Ureter (tissue), 1 donor: ENCODE data around the gene TBXT. TPM values are rescaled to one million over a fixed set of nuclear protein-coding genes. Genes with fewer than 3 reads are reported as not detected.
"Not testable (repeated sequence)": the region's sequence is repeated elsewhere in the genome, so short reads cannot be mapped to it uniquely, and the experiment has no call there.

Source experiments
- DNase-seq: peaks from one replicate; pipeline ENCODE4 v3.0.0-alpha.2; 2020; ENCODE audit warnings: low spot score
- total RNA-seq: library from RNA; stranded (reverse); gene quantifications from one replicate; pipeline ENCODE4 v1.2.4, GENCODE V29; 2023
- donor health status: DM: yes; HTN: yes; CAD: no.

The TBXT gene, protein sequence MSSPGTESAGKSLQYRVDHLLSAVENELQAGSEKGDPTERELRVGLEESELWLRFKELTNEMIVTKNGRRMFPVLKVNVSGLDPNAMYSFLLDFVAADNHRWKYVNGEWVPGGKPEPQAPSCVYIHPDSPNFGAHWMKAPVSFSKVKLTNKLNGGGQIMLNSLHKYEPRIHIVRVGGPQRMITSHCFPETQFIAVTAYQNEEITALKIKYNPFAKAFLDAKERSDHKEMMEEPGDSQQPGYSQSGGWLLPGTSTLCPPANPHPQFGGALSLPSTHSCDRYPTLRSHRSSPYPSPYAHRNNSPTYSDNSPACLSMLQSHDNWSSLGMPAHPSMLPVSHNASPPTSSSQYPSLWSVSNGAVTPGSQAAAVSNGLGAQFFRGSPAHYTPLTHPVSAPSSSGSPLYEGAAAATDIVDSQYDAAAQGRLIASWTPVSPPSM
- total RNA-seq: not detected

GRCh38 chr6:166167801-166168615, at the start of gene TBXT:
Gene TBXT (minus strand): TSS chr6:166167851. CDS start chr6:166167591, 260 bp downstream.
- no peak for DNase-seq

GRCh38 chr6:166207284-166207561, 39.6 kb upstream of the TBXT start:
- DNase-seq: no peak

GRCh38 chr6:166206510-166207283, 39.0 kb upstream of the TBXT start:
- no peak for DNase-seq

DNA sequence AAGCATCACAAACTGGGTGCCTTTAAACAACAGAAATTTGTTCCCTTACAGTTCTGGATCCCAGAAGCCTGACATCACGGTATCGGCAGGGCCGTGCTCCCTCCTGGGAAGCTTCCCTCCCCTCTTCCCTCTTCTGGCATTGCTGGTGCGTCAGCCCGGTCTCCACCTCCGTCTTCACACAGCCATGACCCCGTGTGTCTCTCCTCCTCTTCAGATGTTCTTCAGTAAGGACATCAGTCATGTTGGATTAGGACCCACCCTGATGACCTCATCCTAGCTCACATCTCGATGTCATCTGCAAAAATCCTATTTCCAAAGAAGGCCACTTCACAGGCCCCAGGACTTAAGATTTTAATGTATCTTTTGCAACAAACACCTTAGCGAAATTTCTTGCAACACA, 38.4 kb upstream of the TBXT start:
- no peak for DNase-seq

DNA sequence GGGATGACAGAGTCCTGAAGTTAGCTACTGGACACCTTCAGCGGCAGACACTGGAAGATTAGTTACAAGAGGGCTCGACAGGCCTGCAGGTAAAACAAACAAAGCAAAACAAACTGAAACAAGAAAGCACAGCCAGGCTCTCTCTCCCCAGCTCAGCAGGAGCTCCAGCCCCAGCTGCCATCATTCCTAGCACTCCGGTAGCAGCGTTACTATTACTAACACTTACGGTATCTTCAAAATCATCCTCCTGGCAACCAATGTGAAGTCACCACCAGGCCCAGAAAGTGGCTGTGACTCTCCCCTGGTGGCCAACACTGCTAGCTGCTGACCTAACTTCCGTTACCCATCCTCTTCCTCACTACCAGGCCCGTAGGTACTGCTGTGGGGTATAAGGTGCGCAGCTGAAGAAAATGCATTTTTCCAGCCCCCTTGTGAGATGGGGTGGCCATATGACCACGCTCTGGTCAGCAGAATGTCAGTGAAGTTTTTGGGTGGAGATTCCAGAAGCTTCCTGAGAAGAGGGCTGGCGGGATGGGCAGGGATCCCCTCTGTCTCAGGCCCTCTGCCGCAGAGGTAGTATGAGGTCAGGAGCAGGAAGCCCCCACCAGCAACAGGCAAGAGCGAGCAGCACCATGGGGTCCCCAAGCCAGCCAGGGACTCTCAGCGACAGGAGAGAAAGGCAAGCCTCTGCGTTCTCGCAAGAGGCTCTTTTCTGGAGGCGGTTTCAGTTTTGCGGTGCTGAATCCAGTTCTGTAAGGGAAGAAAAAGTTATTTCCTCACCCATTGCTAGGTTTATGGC, 37.4 kb upstream of the TBXT start:
- DNase-seq: no peak

DNA sequence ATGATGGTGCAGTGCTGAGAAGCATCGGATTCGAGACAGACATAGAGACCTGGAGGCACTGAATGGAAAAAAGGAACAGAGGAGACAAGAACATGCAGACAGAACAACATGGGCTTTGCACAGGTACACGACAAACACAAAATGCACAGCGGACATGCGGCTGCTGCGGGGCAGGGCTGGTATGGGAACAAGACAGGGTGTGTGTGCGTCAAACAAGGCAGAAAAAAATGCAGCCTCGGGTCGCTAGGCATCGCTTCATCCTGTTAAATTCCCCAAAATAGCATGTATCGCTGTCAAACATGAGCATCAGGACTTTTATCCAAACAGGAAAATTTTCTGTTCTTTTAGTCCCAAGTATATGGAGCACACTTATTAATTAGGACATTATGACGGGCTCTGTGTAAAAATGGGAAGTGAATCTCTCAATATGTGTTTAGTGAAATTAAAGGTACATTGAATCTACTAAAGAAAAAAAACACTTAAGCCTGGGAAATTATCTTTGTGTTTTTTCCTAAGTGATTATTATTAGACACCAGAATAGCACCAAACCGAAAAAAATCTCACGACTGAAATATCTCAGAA, 36.1 kb upstream of the TBXT start:
- no peak for DNase-seq

- no peak for DNase-seq
These were observed 35.5 kb upstream of the TBXT start for GRCh38 chr6:166203003-166203640.

GRCh38 chr6:166202321-166202733, 34.7 kb upstream of the TBXT start:
- DNase-seq: no peak

DNA sequence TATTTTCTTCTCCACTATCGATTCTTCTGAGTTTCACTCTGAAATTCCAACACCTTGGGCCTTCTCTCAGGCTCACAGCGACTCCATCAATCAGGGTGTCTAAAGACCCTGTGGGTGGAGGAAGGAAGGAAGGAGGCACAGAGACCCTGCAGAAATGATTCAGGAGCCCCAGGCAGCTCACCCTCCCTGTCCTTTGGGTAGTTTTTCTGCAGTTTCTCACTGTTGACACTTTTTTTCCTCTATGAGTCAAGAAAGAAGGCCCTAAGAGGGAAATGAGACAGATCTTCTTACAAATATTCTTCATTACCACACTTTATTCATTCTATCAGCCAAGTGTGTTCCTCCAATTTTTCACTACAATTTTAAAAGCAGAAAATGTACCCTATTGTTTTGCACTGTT, 34.2 kb upstream of the TBXT start:
- no peak for DNase-seq

DNA sequence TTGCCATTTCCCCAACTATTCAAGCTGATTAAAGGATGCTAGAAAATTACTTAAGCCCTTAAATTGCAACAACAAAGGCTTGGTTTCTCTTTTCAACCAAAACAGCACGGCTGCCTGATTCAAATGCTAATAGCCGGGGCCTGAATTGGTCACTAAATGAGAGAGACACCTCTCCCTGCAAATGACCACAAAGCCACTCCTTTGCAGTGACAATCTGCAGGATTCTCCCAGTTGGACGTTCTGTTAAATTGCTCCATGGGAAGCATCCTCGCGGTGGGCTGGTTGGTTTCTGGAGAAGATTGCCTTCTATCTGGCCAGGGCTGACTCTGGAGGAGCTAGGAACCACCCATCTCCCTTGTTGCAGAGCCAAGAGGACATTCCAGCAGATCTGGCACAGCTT, 29.7 kb upstream of the TBXT start:
- DNase-seq: no peak

- DNase-seq: no peak
These were observed 28.2 kb upstream of the TBXT start for GRCh38 chr6:166195860-166196238.

DNA sequence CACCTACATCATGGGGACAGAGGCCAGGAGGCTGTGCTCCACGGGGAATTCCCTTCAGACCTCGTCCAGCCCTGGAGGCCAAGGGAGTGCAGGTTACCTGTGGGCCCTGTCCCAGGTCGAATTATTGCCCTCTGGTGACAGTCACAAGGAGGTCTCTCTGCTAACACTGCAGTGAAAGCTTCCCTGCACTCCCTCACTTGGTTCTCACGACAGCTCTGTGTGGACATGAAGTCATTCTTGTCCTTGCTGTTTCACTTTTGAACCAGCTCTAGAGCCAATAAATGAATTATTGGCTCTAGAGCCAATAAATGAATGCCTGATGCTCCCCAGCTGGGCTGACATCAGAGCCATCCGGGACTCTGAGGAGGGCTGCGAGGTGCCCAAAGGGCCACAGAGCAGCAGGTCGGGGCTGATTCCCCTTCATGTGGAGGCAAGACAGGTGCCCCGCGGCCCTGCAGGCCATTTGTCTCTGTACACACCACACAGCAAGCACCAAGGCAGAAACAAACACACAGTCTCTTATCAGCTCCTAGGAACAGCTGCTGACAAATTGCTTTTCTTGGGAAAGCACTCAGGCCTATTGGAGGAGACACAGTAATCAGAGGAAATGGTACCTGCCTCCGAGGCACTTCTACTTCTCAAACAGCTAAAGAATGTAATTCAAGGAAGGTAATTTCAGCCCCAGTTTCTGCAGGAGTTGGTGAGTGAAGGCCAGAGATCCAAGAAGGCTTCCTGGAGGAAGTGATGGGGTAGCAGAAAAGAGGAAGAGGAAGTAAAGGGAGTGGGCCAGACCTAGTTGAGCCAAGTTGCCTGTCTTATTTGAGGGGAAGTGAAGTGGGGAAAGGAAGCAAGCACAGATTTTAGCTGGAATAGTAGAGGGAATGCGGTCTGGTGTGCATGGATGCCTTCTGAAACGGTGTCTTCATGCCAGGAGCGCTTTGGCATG, 27.5 kb upstream of the TBXT start:
- DNase-seq: no peak

DNA sequence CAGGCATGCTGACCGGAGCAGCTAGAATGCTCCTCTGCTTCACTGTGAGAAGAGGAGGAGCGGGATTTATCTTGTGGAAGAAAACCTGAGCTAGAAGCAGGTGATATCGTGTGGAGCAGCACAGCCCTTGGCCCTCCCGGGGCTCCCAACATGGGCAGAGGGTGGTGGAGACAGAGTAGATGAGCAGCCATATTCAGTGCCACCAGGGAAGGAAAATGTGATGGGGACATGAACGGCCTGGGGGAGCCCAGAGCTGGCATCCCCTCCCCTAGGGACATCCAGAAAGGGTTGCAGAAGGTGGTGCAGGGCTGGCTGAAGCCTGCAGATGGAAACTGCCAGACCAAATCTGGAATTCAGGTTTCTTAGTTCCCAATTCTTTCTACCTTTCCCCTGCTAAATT, 24.9 kb upstream of the TBXT start:
- DNase-seq: no peak

- DNase-seq: no peak
These were observed 24.5 kb upstream of the TBXT start for GRCh38 chr6:166192136-166192535.

- DNase-seq: no peak
These were observed 12.1 kb upstream of the TBXT start for GRCh38 chr6:166179704-166180103.

DNA sequence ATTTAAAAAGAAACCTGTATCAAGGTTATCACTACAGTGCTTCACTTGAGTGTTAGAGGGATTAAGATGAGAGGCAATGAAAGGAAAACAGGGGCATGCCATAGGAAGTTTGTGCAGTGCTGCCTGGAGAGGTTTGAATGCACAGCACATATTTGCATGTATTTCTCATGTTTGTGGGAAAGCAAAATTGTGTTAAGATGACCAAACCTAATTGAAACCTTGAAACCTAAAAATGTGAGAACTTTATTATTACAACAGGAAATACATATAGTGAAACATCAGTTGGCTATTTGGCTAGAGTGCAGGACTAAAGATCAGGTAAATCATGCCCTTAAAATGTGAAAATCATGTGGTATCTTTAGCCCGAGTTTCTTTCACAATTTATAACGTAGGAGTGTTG, 8.5 kb upstream of the TBXT start:
- DNase-seq: no peak

DNA sequence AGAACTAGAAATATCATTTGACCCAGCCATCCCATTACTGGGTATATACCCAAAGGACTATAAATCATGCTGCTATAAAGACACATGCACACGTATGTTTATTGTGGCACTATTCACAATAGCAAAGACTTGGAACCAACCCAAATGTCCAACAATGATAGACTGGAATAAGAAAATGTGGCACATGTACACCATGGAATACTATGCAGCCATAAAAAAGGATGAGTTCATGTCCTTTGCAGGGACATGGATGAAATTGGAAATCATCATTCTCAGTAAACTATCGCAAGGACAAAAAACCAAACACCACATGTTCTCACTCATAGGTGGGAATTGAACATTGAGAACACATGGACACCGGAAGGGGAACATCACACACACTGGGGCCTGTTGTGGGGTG, 7.4 kb upstream of the TBXT start:
- DNase-seq: not testable (repeated sequence)

DNA sequence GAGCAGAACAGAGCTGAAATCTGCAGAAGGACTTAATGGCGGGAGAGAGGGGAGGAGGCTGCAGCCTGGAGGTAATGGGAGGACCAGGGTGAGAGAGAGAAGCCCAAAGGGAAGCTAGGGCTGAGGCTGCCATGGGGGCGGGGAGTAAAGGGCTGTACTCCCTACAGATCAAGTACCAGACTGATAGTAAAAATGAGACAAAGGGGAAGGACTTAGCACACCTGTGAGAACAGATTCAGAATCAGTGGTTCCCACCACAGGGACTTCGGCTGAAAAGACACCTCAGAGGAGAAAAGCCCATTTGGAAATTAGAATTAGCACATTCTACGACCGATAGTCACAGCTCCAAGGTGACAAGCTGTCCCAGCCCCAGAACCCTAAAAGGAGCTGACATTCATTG, 6.4 kb upstream of the TBXT start:
- DNase-seq: no peak

DNA sequence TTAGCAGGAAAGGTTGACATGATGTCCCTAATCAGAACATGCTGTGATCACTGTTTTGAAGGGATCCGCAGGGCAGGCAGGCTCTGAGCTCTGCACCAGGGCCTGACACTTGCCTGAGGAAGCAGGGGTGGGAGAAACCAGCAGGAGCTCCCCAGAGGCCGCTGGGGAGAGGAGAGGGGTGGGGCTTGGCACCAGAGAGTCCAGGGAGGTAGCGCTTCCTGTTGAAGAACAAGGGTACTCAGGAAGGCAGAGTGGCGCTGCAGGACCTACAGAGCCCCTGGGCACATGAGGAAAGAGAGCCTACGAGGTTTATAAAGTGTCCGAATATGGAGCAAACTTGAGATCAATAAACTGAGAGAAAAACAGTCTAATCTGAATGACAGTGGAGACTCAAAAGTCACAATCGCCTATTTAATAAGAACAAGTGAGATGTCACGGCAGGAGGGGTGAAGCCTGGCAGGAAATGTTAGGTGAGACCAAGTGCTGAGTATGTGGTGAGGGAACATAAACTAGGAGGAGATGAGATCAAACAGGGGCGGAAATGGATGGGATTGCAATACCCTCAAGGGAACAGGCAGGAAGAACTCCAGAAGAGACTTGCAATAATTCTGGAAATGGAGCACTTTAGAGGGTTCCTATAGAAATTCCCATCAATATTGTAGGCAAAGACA, 5.8 kb upstream of the TBXT start:
- DNase-seq: no peak
